Stimulated activated CD4-positive, alpha-beta T cell treated with anti-CD3 and anti-CD28 coated beads, Interleukin-1b, Interleukin-23, amount 100 ng/mL, for 24 hours (primary cell): ENCODE measurements around the gene ZMYND11.
"Not testable (repeated sequence)": the region's sequence is repeated elsewhere in the genome, so short reads cannot be mapped to it uniquely, and the experiment has no call there.

Experiments used
- DNase-seq, 4 experiments: peaks; one replicate each; pipeline ENCODE4 v3.0.0-alpha.2; 2020; ENCODE audit warnings: low read depth in 4 of 4, low spot score in 1 of 4

ZMYND11 gene

GRCh38 chr10:132946-133898 is 2.0 kb upstream of the ZMYND11 start:
- DNase-seq, result no peak

- DNase-seq, result peak; percentile 6 to 21 (median 16)
These were observed 766 bp upstream of the ZMYND11 start for GRCh38 chr10:134247-135131.

DNA sequence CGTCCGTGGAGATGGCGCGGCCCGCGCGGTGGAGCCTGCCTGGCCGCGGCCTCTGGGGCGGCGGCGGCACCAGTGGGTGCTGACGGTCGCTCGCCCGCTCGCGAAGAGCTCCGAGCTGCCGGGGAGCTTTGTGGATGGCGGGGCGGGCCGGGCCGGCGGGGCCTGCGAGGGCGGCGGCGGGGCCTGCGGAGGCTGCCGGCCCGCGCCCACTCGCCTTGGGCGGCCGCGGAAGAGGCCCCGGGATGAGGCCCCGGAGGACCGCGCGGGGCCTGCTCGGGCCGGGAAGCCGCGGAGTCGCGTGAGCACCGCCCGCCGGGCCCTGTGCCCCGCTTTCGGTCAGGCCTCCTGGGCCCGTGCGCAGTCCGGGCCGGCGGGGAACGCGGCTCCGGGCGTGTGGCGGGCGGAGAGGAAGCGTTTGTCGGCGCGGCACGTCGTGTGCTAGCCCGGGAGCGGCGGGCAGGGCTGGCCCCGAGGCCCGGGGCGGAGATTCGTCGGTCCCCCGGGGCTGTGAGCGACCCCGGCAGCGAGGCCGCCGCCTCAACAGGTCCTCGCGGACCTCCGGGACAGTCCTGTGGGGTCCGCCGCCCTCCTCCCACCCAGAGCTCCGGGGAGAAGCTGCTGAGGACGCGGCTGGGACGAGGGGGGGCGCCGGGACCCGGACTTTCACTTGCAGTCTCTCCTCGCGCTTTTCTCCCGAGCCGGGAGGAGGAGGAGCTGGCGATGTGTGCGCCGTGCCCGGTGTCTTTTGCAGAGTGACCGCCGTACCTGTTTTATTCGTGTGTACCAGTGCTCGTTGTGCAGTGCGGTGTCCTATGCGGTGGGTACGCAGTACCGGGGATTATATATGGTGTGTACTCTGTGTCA is 578 bp downstream of the ZMYND11 start:
- peak; percentile 21 to 48 (median 36) for DNase-seq

DNA sequence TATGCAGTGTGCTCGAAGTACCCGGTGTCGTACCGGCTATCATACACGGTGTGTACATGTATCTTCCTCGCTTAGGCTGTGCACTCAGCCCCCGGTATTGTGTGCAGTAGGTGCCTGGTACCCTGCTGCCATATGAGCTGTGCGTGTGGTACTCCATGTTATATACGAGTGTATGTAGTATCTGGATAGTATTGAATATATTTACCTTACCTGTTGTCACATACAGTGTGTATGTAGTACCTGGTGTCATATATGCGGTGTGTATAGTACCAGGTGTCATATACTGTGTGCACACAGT is 1.2 kb downstream of the ZMYND11 start:
- DNase-seq, result no peak

GRCh38 chr10:137031-137430 is 1.8 kb downstream of the ZMYND11 start:
- DNase-seq, result peak in 2 of 4 experiments; percentile 15 to 22

DNA sequence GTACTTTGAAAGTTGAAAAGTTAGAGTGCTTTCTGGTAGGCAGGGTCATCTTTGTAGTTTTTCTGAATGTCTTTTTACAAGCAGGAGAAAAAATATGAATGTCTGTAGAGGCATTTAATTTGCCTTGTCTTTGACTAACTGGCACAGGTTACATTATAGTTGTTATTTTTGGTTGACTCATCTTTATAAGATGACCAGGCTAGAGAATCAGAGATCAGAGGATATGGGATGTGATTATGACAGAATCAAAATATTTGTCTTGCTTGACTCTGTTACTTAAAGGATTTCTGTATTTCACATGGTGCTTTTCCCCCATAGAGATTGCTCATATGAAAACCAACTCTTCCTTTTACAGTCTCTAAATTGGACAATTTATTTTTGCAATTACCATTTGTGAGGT is 2.4 kb downstream of the ZMYND11 start:
- no peak for DNase-seq

- no peak for DNase-seq
These were observed 7.1 kb downstream of the ZMYND11 start for GRCh38 chr10:142371-142770.

- DNase-seq, result no peak
These were observed 17.7 kb downstream of the ZMYND11 start for GRCh38 chr10:152915-153314.

GRCh38 chr10:154348-154747 is 19.1 kb downstream of the ZMYND11 start:
- DNase-seq, result no peak

GRCh38 chr10:167383-167782 is 32.1 kb downstream of the ZMYND11 start:
- DNase-seq, result no peak

DNA sequence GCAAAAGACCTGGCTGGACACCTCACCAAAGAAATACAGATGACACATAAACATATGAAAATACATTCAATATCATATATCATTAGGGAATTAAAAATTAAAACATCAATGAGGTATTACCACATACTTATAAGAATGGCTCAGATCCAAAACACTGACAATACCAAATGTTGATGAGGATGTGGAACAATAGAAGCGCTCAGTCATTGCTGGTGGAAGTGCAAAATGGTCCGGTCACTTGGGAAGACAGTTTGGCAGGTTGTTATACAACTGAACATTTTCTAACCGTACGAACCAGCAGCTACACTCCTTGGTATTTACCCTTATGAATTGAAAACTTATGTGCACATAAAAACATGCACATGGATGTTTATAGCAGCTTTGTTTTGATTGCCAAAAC is 38.5 kb downstream of the ZMYND11 start:
- no peak for DNase-seq

DNA sequence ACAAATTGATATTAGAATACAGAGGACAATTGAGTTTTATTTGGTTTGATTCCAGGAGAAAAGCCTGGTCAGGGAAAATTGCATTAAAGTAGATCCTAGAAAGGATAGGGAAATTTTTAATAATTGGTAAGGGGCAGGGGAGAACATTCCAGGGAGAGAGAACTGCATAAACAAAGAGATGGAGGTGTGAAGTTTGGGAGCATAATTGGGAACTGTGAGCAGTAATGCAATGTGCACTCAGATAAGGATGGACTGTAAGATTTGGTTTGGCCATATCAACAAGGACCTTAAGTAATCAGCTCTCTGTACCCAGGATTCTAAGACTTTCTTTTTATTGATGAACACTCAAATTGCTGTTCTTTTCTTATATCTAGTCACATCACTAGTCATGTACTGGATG is 41.4 kb downstream of the ZMYND11 start:
- no peak for DNase-seq

DNA sequence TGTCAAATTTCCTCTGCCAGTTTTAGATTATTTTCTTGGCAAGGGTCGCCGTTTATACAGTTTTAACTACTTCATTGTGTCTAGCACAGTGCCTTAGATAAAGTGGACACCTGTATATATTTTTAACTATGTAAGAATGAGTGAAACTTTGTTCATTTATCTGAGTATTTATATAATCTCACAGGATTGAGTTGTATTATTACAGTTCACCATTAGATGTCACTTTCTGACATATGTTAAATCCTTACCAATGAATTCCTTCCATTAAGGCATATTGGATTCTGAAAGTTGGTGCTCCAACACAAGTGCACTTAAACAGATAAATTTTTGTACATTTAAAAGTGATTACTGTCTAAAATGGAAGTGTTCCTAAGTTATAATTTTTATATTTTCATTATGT is 43.0 kb downstream of the ZMYND11 start:
- no peak for DNase-seq

DNA sequence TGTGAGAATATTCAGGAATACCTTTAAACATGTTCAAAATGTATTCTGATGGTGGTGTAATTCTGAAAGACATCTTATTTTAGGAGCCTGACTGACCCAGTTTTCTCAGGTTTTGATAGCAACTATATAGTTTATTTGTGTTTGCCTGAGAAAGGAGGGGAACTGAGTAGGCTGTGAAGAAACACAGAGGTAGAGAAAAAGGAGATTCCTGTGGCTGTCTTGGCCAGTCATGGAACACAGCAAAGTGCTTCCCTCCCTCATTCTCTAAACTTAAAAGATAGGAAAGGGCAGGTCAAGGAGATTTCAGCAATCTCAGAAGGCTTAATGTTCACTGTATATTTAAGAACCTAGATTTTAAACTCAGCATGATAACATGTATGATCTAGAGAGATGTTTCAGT is 43.5 kb downstream of the ZMYND11 start:
- DNase-seq, result no peak

GRCh38 chr10:182441-183201 is 47.4 kb downstream of the ZMYND11 start:
- no peak for DNase-seq

DNA sequence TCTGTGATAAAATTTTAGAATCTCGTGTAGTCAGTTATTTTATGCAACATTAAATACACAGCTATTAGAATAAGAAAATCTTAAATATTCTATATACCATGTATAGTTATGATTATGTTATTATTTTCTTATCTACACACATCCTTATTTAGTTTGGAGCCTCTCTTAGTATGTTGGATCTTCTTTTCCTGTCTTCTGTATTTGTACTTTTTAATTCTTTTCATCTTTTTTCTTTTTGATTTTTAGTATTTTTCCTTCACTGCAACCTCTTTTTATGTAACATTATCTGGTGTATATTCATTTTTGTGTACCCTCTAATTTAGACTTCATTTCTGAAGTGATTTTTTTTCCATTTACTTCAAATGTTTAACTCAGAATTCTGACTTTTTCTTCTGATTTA is 48.9 kb downstream of the ZMYND11 start:
- DNase-seq, result no peak

- DNase-seq, result no peak
These were observed 49.7 kb downstream of the ZMYND11 start for GRCh38 chr10:184911-185310.

- not testable (repeated sequence) for DNase-seq
These were observed 50.3 kb downstream of the ZMYND11 start for GRCh38 chr10:185571-185970.

GRCh38 chr10:186911-187310 is 51.7 kb downstream of the ZMYND11 start:
- no peak for DNase-seq

DNA sequence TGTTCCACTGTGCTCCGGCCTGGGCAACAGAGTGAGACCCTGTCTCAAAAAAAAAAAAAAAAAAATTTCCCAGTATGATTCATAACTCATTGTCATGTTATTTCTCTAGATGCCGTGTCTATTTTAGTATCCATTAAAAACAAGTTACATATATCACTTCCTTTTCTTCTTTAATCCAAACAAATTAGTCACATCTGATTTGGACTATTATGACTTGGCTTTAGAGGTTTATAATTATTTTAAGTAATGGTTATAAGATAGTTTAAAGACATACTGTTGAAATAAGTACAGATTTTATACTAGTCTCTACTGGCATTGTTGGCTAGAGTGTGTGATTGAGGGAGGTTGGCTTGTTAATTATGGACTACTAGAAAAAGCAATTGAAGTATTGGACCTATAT is 53.3 kb downstream of the ZMYND11 start:
- DNase-seq, result no peak
